GM12892 (cell line): ENCODE results near the gene TGM6.

Source experiments
- DNase-seq: peaks from one replicate; pipeline ENCODE4 v3.0.0; 2011; ENCODE audit not compliant: insufficient read length
- FAIRE-seq: peaks from 2 replicates; lab custom pipeline; 2011; peaks lifted over from hg19 to GRCh38; lab: Jason Lieb, UNC
- POLR2A ChIP-seq: IDR thresholded peaks from 2 replicates; pipeline ENCODE4 v1.6.1; 2011; ENCODE audit warnings: low read depth, low read length, control low read depth
- POLR2AphosphoS5 ChIP-seq: IDR thresholded peaks from 2 replicates; pipeline ENCODE4 v1.6.1; 2011; ENCODE audit warnings: low read depth, low read length, control low read depth
- TAF1 ChIP-seq: IDR thresholded peaks from 2 replicates; pipeline ENCODE4 v1.6.1; 2011; ENCODE audit warnings: low read depth, mild to moderate bottlenecking, control low read depth, low read length, borderline replicate concordance

TGM6 gene

DNA sequence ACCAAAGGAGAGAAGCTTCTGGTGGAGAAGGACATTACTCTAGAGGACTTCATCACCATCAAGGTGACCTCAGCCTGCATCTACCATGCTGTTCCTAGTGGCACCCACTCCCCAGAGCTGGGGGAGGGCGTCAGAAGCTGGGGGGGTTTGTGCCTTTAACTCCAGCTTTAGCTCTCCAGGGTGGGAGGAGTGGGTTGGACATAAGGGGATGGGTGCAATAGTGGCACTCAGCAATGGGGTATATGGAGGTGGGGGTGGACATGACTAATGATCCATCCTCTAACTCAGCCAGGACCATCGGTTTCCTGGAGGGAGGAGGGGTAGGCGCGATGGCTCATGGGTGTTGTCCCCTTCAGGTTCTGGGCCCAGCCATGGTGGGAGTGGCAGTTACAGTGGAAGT, 49.8 kb downstream of the TGM6 start:
- no peak for TF ChIP-seq POLR2A
- TF ChIP-seq POLR2AphosphoS5 = no peak
- no peak for TF ChIP-seq TAF1
- no peak for DNase-seq
- FAIRE-seq = no peak

DNA sequence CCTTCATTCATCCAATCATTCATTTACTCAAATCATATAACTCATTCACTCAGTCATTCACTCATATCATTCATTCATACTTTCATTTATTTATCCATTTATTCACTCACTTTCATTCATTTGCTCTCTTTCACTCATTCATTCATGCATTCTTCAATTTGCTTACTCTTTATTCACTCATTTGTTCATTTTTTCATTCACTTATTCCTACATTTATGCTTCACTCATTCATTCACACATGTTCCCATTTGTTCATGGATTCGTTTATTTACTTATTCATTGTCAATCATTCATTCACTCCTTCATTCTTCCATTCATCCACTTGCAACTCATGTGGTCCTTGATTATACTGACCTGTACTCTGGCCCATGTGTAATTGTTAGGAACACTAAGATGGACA, 50.5 kb downstream of the TGM6 start:
- DNase-seq = no peak
- no peak for TF ChIP-seq POLR2A
- no peak for TF ChIP-seq POLR2AphosphoS5
- TF ChIP-seq TAF1 = no peak
- FAIRE-seq = no peak

DNA sequence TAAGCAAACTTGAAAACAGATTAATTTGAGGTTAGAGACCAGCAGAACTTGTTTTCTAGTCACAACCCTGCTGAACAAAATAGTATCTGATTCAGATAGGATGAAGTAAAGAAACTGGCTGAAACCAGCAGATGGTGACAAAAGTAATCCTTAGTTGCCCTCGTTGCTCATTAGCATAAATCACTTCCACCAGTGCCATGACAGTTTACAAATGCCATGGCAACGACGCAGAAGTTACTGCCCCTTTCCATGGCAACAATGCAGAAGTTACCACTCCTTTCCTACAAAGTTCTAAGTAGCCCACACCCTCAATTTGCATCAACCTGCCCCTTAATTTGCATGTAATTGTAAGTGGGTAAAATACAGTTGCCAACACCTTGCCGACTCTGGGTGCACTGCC, 66.1 kb downstream of the TGM6 start:
- DNase-seq (no peak), FAIRE-seq (no peak)
- TF ChIP-seq POLR2AphosphoS5 (no peak), TAF1 (no peak), POLR2A (no peak)

DNA sequence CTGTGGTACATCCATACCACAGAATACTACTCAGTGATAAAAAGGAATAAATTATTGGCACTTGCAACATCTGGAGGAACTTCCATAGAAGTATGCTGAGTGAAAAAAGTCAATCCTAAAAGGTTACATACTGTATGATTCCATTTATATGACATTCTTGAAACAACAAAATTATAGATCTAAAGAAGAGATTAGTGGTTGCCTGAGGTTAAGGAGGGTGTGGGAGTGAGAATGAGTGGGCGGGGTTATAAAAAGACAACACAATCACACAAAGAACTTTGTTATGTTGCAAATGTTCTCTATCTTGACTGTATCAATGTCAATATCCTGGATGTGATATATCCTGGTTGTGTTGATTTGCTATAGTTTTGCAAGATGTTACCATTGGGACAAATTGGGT, 68.7 kb downstream of the TGM6 start:
- no peak for TF ChIP-seq TAF1
- TF ChIP-seq POLR2A = no peak
- no peak for TF ChIP-seq POLR2AphosphoS5
- no peak for FAIRE-seq
- no peak for DNase-seq

DNA sequence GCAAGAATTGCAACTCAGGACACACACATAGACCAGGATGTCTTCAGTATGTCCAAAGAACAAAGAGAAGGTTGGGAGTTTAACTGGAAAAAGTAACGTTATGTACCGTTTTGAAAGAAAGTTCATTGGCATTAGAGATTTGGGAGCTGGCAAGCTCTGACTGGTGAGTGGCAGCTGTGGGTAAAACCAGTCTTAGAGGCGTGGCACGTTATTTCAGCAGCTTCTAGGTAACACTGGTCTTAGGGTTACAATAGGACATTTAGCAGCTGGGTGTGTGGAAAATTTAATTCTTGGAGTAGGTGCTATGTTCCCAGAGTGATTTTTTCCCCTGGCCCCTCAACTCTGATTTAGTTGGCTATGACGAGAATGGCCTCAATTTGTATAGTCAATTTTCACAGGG, 70.7 kb downstream of the TGM6 start:
- DNase-seq (no peak), FAIRE-seq (no peak)
- TF ChIP-seq TAF1 = no peak
- no peak for TF ChIP-seq POLR2AphosphoS5
- no peak for TF ChIP-seq POLR2A

DNA sequence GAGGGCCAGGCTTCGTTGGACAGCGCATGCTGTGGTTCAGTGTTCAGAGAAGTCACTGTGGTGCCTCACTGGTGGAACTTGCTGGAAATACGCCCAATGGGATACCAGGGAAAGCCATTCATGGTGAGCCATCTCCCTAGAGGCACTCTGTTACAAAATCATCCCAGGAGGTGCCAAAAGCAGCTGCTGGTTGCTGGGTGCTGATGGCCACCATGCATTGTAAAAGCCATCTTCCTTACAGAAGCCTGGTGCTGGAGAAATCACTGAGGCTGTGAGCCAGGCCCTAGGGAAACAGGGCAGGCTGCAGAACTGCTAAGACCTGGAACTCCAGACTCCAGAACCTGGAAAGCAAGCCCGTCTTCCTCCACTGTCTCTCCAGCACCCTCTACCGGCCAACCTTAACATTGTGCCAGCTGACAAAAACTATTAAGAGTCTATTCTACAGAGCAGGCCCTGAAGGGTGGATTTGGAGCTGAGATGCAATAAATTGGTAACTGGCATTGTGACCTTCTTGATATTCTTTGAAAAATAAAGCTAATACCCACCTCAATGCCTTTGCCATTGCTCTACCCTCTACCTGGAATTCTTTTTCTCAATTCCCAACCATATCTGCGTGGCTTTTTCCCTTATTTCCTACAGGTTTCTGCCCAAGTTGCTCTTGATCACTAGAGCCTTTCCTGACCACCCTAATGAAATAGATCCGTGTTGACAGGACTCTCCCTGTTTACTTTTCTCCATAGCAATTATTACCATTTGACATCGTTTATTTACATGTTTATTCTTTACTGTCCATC, 71.4 kb downstream of the TGM6 start:
- DNase-seq (no peak), FAIRE-seq (peak; percentile 76)
- no peak for TF ChIP-seq POLR2A
- no peak for TF ChIP-seq TAF1
- TF ChIP-seq POLR2AphosphoS5 = no peak

DNA sequence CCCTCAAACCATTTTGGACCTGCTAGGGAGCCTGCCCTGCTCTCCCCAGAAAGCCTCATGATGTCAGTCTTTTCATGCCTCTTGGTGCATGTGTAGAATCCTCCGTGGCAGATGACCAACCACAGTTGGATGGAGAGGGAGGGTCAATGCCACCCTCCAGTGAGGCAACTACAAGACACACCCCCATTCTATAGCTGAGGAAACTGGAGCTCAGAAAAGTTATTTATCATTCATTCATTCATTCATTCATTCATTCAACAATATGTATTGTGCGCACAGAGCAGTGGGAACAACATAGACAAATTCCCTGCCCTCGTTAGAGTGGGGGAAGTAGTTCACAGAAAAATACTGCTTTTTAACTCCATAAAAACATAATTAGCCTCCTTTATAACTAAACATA, 73.1 kb downstream of the TGM6 start:
- FAIRE-seq = no peak
- no peak for DNase-seq
- TF ChIP-seq POLR2A (no peak), TAF1 (no peak), POLR2AphosphoS5 (no peak)

DNA sequence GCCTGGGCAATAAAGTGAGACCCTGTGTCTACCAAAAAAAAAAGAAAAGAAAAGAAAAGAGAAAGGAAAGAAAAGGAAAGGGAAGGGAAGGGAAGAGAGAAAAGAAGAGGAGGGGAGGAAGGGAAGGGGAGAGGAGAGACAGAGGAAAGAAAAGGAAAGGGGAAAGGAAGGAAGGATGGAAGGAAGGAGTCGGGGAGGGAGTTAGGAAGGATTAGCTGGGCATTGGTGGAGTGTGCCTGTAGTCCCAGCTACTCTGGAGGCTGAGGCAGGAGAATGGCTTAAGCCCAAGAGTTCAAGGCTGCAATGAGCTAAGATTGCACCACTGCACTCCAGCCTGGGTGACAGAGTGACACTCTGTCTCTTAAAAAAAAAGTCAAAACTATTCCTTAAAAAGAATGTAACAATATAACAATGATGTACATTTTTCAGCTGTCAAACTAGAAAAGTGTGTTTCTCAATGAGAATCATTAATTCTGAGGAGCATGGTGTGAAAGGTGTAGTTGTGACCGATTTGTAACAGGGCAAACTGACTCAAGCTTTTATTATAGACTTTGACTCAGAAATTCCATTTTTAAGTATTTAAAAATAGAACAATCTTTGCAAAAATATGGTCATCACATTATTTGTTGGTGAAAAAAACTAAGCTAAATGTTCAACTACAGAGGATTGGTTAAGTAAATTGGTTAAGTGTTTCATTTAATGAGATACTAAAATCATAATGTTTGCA, 75.2 kb downstream of the TGM6 start:
- no peak for TF ChIP-seq POLR2A
- TF ChIP-seq POLR2AphosphoS5 = no peak
- TF ChIP-seq TAF1 = no peak
- DNase-seq (no peak), FAIRE-seq (no peak)

DNA sequence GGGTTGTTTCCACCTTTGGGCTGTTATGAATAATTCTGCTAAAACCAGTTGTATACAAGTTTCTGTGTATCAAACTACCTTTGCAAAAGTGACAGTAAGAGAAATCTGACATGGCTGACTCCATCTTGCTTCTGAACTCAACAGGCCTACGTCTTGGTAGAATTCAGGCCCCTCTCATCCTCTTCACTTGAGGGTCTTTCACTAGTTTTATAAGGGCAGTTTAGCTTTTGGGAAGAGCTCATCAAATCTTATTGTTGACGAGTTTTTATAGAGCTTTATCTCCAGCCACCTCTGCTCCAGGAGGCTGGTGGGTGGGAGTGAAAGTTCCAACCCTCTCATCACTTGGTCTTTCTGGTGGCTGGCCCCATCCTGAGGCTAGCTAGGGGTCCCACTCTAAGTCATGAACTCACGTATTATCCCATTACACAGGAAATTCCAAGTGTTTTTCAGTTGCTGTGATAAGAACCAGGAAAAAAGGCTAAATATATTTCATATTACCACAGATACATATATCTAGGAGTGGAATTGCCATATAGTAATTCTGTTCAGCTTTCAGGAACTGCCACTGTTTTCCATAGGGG, 78.3 kb downstream of the TGM6 start:
- no peak for DNase-seq
- FAIRE-seq = no peak
- TF ChIP-seq TAF1 (no peak), POLR2AphosphoS5 (peak; percentile 68)

DNA sequence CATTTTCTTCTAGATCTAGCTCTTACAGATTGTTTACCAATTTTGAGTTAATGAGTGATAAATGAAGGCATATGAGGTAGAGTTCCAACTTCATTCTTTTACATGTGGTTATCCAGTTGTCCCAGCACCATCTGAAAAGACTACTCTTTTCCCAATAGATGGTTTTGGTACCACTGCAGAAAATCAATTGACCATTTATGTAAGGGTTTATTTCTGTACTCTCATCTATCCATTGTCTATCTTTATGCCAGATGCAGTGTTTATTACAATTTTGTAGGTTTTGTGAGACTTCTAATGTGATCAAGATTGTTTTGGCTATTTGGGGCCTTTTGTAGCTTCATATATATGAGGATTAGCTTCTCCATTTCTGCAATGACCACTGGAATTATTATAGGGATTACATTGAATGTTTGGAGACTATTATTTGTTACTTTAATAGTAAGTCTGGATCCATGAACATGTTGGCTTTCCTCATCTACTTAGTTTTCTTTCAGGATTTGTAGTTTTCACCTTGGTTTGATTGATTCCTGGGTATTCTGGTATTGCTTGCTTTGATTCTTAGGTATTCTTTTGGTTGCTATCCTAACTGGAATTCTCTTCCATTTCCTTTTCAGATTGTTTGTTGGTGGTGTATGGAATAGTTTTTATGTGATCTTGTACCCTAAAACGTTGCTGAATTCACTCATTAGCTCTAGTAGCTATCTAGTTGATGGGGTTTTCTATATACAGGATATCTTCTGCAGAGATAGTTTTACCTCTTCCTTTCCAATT, 79.5 kb downstream of the TGM6 start:
- no peak for DNase-seq
- TF ChIP-seq POLR2AphosphoS5 (peak; percentile 59; the same call in 1 of the 2 replicates), POLR2A (peak; percentile 29; the same call in 1 of the 2 replicates), TAF1 (no peak)
- no peak for FAIRE-seq

DNA sequence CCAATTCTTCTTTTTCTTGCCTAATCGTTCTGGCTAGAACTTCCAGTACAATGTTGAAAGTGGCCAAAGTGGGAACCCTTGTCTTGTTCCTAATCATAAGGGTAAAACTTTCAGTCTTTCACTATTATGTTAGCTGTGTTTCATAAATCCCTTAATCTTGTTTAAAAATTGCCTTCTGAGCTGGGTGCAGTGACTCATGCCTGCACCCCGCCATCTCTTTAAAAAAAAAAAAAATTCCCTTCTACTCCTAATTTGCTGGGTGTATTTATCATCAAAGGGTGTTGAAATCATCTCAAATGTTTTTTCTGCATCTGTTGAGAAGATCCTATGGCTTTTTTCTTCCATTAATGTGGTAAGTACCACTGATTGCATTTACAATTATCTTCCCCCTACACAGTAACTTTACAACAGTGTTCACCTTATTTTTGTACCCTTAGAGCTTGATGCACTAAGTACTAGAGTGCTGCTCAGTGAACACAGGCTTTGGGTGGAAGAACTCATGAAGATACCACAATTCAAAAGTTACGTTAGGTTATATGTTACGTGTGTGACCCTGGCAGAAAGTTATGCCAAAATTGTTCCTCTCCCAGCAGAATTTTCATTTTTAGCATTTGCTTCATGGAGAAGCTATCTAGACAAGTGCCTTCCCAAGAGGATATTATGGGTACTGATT, 80.2 kb downstream of the TGM6 start:
- DNase-seq (no peak), FAIRE-seq (no peak)
- TF ChIP-seq TAF1 (no peak), POLR2A (no peak), POLR2AphosphoS5 (no peak)
